ENCODE results near the gene ESR1. TPM values are rescaled to one million over a fixed set of nuclear protein-coding genes. Genes with fewer than 3 reads are reported as not detected.

ESR1 gene
- total and polyA plus RNA-seq, 9 of the 15 experiments (the other 6 are each of a cell fraction or from before 2014, with no cell fraction given) = 0.03 to 0.27 (median 0.08) TPM; not detected in 1

- TF ChIP-seq PBX2 (CRISPR knock-in tag; IDR thresholded peaks at IDR 0.05; ENCODE audit: low read depth) (peak; percentile 37; the same call in 1 of the 2 replicates), PBX2 (tag; conservative IDR thresholded peaks at IDR 0.05; ENCODE audit: low read depth) (peak; percentile 89), NFE2 (IDR thresholded peaks at IDR 0.05; ENCODE audit: low read depth) (no peak), PKNOX1 (IDR thresholded peaks at IDR 0.05) (peak; percentile 97)
These were observed 43.4 kb upstream of the ESR1 start (continued) for GRCh38 chr6:151763938-151764680.

DNA sequence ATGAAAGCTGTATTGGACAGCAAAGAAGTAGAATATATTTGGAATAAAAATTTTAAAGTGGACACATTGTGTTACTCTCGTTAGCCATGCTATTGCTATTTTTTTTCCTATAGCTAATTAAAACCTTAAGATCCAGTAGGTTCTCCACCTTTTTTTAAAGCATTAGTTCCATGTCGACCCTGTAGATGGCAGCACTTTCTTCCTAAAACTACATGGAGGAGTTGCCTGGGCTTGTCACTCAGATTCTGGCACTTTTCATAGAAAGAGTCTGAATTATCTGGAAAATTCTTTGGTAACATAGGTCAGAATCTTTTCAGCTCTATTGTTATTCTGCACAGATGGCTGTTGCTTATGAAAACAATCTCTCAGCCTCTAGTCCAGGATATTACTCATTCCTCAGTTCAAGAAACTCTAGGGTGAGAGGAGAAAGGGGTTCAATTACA lies 42.0 kb upstream of the ESR1 start:
- DNase-seq (ENCODE audit: extremely low read depth in 1 of 4, low spot score in 3 of 4) = peak; percentile 61 to 69 (median 64)
- Histone ChIP-seq H2AFZ (ENCODE audit: low read depth, low read length) (no peak overlapping the region), H3K4me3 (no peak overlapping the region), H3K4me1 (replicated peaks in 1 of 2; ENCODE audit: control insufficient read depth in 2 of 2, insufficient read depth in 2 of 2, low read length in 2 of 2) (no peaks in the 10 kb centered on the region), H3K9me3 (replicated peaks; ENCODE audit: control insufficient read depth, insufficient read depth, low read depth, low read length) (no peaks in the 10 kb centered on the region), H3K4me2 (ENCODE audit: insufficient read depth, low read length) (no peak overlapping the region), H3K27ac (ENCODE audit: extremely low read depth, low read depth, low read length) (no peak overlapping the region), H3K79me2 (ENCODE audit: control insufficient read depth, insufficient read depth, low read length) (no peaks in the 10 kb centered on the region), H4K20me1 (replicated peaks; ENCODE audit: control insufficient read depth, insufficient read depth, low read length) (no peaks in the 10 kb centered on the region), H3K27me3 (ENCODE audit: control insufficient read depth in 2 of 2, insufficient read depth in 2 of 2, low read length in 2 of 2) (no peaks in the 10 kb centered on the region), H3K9ac (ENCODE audit: insufficient read depth in 1 of 2, low read depth in 2 of 2, low read length in 2 of 2) (no peak overlapping the region), H3K9me1 (ENCODE audit: control insufficient read depth, insufficient read depth, low read length) (no peaks in the 10 kb centered on the region), H3K36me3 (ENCODE audit: control insufficient read depth, insufficient read depth, low read length) (no peaks in the 10 kb centered on the region)
- no TSS peak for BruUV-seq (replicated peaks)
- 0% methylated on average over 2 of the region's 2 CpGs for WGBS (ENCODE audit: insufficient coverage, low coverage, missing lambda C conversion rate)
- in situ Hi-C loops (cut with MboI) (no loop called here), intact Hi-C loops (cut with micrococcal nuclease) (loop anchor here (2.0 to 5.0 kb wide), 3 partner anchors 359 to 1182 kb away; no protein-coding TSS in a partner anchor)
- POLR2A ChIA-PET = interaction anchor here (0.6 kb wide), 1 partner anchor 25 kb away, joined by 3 read pairs; no protein-coding TSS in a partner anchor
- FAIRE-seq = peak; percentile 93
- peak; percentile 91 for ATAC-seq
- CTCF ChIA-PET (ENCODE audit: low intra/inter-chr PET ratio) = interaction anchor here (1.2 kb wide), 1 partner anchor 503 kb away, joined by 3 read pairs; no protein-coding TSS in a partner anchor
- TF ChIP-seq PBX2 (CRISPR knock-in tag; IDR thresholded peaks at IDR 0.05; ENCODE audit: low read depth) = no peak
- TF ChIP-seq PBX2 (tag; conservative IDR thresholded peaks at IDR 0.05; ENCODE audit: low read depth) = peak; percentile 65
- 0 out of 2 replicates have a peak, but pooled peaks have one; percentile 22 for TF ChIP-seq DEAF1 (CRISPR knock-in tag; IDR thresholded peaks at IDR 0.05)
- TF ChIP-seq PKNOX1 (IDR thresholded peaks at IDR 0.05) = peak; percentile 89
- TF ChIP-seq STAT5B (CRISPR knock-in tag; IDR thresholded peaks at IDR 0.05) = no peak
- no peak for TF ChIP-seq ZNF76 (CRISPR knock-in tag; IDR thresholded peaks at IDR 0.05; ENCODE audit: borderline replicate concordance)
